Islet of Langerhans (tissue), 1 donor: ENCODE data around the gene UTP14A.
"Not testable (repeated sequence)": the region's sequence is repeated elsewhere in the genome, so short reads cannot be mapped to it uniquely, and the experiment has no call there.

ENCODE experiments used
- FAIRE-seq: peaks from one replicate; lab custom pipeline; 2011; peaks lifted over from hg19 to GRCh38; lab: Jason Lieb, UNC

The UTP14A gene, protein sequence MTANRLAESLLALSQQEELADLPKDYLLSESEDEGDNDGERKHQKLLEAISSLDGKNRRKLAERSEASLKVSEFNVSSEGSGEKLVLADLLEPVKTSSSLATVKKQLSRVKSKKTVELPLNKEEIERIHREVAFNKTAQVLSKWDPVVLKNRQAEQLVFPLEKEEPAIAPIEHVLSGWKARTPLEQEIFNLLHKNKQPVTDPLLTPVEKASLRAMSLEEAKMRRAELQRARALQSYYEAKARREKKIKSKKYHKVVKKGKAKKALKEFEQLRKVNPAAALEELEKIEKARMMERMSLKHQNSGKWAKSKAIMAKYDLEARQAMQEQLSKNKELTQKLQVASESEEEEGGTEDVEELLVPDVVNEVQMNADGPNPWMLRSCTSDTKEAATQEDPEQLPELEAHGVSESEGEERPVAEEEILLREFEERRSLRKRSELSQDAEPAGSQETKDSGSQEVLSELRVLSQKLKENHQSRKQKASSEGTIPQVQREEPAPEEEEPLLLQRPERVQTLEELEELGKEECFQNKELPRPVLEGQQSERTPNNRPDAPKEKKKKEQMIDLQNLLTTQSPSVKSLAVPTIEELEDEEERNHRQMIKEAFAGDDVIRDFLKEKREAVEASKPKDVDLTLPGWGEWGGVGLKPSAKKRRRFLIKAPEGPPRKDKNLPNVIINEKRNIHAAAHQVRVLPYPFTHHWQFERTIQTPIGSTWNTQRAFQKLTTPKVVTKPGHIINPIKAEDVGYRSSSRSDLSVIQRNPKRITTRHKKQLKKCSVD

DNA sequence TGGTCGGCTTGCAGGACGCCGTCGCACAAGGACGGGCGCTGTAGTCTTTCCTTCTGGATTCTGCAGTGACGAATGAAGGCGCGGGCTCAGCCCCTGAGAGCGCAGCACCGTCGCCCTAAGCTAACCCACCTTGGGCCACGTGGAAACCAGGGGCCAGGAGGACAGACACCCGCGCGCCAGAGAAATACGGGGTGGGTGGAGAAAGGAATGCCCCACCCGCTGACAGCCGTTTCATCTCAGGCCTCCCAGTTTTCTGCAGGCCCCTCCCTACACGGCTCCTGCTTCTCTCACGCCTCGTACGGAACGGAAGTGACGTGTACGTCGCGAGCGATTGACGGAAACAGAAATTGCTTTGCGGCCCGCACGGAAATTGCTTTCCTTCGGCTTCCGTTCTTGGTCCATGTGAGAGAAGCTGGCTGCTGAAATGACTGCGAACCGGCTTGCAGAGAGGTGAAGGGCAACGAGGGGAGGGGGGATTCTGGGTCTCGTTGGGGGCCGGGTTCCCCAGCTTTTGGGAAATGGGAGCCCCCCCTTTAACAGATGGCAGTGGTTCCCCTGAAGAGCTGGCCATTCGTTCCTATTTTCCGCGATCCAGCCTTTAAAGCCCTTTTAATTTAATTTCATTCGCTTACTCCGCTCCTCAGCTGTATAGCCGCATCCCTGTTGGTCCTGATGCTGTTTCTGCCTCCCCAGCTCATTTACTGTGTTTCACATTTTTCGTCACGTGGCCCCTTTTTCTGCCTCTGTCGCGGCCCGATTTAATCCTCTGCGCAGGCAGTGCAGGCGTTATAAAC, at the start of gene UTP14A:
UTP14A (plus strand) TSS at position 378 of the 794 bp plus-strand sequence; CDS start at position 425, 47 bp downstream.
- FAIRE-seq, result peak; percentile 70

DNA sequence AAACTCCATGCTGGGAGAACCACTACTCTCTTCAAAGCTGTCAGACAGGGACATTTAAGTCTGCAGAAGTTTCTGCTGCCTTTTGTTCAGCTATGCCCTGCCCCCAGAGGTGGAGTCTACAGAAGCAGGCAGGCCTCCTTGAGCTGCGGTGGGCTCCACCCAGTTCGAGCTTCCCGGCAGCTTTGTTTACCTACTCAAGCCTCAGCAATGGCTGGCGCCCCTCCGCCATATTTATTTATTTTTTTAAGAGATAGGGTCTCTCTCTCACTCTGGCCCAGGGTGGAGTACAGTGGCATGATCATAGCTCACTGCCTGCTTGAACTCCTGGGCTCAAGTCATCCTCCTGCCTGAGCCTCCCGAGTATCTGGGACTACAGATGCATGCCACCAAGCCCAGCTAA, 46.8 kb upstream of the UTP14A start:
- not testable (repeated sequence) for FAIRE-seq

DNA sequence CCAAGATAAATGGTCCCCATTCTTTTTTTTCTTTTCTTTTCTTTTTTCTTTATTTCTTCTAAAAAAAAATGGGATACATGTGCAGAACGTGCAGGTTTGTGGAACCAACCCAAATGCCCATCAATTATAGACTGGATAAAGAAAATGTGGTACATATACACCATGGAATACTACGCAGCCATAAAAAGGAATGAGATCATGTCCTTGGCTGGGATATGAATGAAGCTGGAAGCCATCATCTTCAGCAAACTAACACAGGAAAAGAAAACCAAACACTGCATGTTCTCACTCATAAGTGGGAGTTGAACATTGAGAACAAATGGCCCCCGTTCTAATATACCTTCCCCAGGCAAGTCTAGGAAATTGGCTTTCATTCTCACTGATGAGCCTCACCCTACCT, 39.6 kb upstream of the UTP14A start:
- FAIRE-seq, result not testable (repeated sequence)

DNA sequence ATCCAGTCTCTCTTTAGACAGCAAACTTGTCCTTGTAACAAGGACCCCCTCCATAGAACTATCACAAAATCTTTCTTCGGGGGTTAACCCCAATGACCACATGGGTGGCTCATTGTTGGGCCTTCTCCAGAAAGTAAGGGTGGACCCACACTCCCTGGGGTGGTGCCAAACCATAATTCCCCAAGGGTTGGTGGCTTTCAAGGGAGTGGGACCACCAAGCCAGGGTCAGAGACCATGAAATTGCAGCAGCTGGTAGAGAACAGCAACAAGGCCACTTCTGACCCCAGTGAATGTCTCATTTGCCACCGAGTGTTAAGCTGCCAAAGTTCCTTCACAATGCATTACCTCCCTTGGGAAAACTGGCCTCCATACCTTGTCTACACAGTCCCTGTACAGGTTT, 33.4 kb upstream of the UTP14A start:
- no peak for FAIRE-seq

DNA sequence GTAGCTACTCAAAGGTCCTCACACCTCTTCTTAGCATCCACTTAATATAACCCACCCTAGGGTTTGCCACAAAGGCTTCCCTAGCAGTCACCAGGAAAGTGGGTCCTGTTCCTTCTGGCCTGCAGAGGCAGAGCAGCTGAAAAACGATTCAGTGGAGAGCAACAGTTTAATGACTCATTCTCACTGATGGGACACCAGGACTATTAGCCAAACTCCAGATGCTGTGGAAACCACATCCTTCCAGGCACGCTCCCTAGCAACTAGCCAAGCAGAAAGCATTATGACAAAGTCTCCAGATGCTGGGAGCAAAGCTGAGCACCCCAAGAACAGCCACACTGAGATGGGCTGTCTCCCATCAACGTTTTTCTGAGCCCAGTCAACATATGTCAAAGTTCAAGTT, 30.3 kb upstream of the UTP14A start:
- FAIRE-seq, result no peak

DNA sequence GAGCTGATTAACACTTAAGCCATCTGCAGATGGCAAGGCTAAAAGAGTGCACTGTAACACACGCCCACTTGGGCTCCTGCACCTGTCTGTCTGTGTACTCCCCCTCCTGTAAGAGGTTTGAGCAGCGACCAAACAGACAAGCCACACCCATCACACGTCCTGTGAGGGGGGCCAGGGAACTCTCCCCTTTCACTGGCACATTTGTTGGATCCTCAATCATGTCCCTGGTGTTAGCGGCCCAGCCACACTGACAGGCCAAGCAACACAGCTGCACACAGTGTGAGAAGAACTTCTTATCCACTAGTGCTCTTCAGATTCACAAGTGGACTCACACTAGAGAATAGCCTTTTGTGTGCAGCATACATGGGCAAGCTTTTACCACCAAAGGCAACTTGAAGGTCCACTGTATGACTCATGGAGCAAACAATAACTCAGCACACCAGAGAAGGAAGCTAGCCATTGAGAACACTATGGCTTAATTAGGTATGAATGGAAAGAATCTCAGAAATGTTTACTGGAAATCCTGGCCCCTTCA, 29.1 kb upstream of the UTP14A start:
- no peak for FAIRE-seq

DNA sequence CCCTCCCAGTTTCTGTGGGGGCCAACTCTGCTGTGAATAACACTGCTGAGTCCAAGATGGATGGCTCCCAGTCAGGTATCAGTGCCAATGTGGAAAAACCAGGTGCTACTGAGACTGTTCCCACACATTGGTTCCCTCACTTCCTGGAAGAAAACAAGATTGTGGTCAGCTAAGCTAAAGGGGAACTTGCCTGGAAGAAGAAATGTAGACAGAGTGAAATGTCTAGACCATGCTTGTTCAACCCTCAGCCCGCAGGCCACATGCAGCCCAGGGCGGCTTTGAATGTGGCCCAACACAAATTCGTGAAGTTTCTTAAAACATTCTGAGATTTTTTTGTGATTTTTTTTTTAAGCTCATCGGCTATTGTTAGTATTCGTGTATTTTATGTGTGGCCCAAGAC, 28.6 kb upstream of the UTP14A start:
- no peak for FAIRE-seq

DNA sequence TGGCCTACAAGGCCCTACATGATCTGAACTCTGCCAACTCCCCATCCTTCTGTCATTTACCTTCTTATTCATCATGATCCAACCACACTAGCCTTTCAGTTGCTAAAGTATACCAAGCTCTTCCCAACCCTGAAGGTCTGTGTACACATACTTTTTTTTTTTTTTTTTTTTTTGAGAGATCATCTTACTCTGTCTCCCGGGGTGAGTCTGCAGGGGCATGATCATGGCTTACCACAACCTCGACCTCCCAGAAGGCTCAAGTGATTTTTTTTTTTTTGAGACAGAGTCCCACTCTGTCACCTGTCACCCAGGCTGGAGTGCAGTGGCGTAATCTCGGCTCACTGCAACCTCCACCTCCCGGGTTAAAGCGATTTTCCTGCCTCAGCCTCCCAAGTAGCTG, 5.9 kb upstream of the UTP14A start:
- no peak for FAIRE-seq

DNA sequence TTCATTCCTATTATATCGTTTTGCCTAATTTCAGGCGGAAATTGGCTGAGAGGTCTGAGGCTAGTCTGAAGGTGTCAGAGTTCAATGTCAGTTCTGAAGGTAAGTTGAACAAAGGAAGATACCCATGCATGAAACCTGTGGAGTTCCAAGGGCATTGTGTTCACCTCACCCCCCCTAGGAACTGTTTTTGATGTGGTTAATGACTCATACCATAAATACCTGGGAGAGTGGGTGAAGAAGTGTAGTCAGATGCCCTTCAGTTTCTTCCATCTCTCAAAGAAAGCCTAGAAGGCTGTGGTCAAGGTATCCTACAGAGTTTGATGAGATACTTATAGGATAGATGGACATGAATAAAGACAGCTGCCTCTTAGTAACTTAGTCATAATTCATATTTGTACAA, 2.7 kb downstream of the UTP14A start:
- FAIRE-seq, result no peak

DNA sequence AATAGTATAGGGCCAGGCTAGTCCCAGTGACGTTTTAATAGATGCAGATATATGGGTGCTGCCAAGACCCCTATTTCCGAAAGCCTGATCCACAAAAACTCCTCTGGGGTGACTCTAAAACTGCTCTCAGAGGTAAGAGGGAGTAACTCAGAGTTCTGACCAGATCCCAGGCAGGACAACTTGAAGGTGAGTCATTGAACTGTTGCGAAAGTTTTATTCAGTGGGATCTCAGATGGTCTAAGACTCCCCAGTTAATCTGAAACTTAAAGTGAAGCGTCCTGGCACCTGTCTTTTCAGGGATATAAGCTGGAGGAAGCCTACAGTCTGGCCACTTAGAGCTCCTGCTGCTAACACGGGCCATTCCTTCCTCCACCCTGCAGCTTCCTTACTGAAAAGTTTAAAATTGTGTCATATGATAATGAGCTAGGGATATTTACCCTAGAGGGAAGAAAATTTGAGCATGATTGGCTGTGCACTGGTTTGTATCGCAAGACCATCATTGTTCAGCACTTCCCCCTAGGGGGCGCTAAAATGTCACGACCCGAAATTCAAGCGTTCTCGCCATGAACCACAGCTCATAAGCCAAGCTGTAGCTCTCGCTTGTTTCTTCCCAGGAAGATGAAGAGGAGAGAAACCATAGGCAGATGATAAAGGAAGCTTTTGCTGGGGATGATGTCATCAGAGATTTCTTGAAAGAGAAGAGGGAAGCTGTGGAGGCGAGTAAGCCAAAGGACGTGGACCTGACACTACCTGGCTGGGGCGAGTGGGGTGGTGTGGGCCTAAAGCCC, 19.5 kb downstream of the UTP14A start:
- peak; percentile 62 for FAIRE-seq

DNA sequence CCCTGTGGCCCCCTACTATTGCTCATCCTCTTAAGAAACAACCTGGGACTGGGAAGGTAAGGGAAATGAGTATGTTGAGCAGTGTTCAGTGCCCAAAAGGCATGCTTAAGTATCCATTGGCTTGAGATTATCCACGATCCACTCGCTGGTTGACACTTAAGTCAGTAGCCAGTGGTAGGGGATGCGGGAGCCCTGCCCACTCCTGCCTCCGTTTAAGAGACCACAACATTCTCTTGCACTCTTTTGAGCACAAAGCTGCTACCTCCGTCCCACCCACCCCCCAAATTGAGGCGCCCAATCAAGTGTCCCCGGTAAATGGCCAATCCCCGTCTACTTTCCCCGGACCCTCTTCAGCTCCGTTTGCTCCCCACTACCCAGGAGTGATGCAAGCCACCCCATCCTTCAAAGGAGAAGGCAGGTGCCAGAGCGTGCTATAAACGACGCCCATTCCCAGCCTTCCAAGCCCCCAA, 25.0 kb downstream of the UTP14A start:
- FAIRE-seq, result no peak

DNA sequence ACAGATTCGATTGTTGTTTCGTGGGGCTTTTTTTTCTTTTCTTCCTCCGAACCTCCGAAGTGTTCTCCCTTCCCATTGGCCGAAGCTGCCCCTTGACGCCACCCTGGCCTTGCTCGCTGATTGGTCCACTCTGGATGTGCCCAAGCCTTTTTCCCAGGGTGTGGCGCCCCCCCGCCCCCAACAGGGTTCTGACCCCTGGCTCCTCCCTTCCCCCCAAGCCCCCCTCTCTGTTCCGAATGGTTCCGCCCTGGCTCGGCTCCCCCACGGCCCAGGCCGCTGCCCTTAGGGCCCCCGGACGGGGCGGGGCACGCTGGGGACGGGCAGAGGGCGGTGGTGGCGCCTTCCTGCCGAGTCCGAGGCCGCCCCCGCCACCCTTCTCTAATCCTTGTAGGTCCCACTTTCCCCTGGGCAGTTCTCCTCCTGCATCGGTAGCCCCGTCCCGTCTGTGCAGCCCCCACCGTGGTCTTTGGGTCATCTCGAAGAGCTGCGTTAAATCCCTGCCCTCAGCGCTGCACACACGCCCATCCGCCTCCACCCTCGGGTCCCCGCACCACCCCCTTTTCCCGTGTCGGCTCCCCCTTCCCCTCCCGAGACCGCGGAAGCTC, 25.5 kb downstream of the UTP14A start:
- FAIRE-seq, result peak; percentile 96

DNA sequence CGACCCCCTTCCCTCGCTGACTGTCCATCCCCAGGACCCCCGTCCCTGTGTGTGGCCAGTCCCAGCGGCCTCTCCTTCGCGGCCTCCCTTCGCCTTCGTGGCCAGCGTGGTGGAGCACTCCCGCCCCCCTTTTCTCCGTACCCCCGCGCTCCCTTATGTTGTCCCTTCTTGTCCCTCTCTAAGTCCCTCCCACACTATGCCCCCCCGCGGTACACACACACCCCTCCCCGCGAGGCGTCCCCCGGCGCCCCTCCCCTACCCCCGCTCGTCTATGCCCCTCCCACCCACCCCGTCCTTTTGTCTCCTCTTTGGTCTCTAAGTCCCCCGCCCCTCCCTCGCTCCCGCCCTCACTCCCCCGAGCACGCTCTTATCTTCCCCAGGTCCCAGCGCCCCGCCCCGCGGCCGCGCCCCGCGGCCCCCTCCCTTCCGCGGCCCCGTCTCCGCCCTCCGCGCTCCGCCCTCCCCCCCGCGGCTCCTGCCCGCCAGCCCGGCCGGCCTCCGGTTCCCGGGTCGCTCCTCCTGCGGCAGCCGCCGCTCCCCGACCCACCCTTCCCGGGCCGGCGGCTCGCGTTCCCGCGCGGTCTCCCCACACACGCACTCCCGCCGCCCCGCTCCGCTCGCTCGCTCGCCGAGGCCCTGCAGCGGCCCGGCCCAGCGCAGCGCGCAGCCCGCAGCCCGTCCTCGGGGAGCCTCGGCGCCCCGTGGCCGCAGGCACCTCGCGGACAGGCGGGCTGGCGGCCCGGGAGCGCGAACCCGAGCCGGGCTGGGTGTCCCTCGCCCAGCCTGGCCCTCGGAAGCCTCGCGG, 26.3 kb downstream of the UTP14A start:
- no peak for FAIRE-seq

DNA sequence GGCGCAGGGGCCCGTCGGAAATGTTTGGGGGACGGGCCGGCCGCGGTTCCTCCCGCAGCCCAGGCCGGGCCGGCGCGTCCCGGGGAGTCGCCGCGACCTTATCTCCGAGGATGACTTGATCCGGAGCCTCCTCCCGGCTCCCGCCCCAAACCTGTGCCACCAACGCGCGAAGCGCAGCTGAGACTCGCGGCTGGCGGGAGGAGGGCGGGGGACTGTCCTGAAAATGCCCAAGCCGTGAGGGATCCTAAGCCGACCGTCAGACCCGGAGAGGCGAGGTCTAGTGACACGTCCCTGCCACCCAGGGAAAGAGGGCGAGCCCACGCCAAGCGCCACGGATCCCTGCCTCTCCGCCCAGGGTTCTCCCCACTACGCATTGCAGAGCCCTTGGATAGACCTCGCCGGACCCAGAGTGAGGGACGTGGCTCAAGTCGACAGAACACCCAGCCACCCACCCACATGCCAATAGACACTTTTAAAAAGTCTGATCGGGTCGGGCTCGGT, 26.9 kb downstream of the UTP14A start:
- FAIRE-seq, result no peak

DNA sequence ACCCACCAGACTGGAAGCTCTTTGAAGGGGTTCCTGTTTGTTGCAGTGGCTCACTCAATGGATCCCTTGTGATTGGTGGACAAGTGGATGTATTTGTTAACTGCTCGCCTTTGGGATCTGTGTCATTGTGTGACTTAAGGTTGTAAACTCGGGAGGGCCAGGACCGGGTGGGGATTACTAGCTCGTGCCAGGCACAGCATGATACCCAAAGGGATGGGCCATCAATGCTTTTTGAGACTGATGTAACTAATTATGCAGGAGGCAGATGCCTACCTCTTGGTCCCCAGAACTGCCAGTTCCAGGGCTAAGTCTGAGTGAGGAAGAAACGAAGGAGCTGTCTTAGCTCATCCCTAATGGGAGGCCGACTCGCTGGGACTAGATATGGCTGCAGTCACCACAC, 27.7 kb downstream of the UTP14A start:
- no peak for FAIRE-seq

DNA sequence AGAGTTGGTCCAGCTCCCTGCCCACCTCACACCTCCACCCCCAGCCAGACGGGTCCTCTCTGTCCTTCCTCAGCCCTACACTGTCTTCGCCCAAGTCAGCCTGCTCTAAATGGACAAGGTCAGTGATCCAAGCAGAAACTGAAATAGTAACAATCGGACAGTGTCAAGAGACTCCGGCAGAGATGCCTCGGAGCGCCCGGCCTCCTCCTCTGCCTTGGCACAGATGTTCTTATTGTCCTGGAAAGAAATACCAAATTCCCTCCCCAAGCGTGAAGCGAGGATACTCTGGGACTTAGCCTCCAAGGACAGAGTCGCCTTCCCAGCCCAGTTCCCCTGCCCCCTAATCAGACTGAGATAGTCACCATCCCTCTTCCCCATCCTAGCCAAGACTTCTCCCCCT, 28.5 kb downstream of the UTP14A start:
- FAIRE-seq, result no peak

DNA sequence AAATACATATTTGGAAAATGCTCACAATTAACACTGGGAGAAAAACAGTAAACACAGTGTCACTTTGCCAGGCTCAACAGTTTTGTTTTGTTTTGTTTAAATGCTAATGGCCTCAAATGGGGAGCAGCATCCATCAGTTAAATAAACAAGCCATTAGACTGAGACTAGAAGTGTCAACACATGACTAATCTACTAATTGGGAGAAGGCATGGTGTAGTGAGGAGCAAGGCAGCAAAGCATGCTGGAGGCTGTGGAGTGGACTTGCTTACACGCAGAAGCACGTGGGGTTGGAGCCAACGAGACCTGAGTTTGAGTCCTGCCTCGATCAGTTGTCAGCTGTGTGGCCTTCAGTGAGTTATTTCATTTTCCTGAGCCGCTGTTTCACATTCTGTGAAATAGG, 29.0 kb downstream of the UTP14A start:
- FAIRE-seq, result no peak

DNA sequence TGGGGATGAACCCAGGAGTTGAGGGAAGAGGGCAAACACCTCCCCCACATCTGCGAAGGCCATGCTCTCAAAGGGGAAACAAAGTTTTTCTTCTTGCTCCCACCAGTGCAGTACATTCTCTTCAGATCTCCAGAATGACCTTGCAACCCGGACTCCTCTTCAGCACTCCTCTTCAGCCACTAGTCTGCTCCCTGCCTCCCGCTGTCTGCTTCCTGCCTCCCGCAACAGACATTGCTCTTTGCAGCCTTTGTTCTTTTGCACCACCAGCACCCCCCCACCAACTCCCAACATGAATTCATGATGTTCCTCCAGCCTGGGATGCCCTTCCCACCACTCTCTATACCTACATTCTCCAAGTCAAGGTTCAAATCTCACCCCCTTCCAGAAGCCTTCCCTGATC, 32.1 kb downstream of the UTP14A start:
- no peak for FAIRE-seq

DNA sequence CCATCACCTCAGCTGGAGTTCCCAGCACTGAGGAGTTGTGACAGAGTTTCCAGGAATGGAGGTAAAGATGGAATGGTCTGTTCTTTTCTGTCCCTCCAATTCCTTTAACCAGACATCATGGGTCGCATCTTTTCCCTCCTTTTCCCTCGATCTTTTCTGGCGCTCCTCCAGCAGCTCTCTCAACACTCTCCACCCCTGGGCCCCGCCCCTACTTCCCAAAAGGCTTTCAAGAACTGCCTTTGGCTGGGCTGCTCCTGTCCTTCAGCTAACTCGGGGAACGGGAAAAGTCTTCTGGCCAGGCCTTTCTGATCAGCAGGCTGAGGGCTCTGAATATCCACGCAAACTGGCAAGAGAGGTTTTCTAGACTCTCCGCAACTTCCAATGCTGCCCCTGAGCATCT, 34.0 kb downstream of the UTP14A start:
- no peak for FAIRE-seq

DNA sequence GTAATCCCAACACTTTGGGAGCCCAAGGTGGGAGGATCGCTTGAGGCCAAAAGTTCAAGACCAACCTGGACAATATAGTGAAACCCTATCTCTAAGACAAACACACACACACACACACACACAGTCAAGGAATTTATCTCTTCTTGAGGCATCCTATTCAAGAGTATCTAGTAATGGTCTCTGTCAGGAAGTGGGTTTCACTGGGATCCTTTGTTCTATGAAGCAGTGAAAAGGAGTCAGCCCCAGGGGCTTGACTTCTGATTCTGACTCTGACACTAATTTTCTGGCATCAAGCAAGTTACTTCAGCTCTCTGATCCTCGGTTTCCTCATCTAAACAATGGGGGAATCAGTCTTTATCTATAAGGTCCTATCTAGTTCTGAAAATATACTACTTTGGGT, 34.8 kb downstream of the UTP14A start:
- FAIRE-seq, result no peak
